ENCODE results near the gene PRKAB1.

DNA sequence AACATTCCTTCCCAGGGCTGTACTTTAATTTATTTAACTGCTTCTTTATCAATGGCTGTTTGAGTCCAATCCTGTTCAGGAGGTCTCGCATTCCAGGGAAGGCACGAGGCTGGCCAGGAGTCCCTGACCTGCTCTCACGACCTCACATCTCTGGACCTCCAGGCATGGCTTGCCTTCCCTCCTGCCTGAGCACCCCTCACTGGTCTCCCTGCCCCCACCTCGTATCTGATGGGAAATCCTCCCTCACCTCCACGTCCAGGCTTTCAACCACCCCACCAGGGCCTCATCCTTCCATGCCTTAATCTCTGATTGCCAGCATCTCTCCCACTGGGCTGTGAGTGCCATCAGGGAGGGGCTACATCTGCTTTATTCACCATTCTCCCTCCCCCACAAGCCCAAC, 29.0 kb downstream of the PRKAB1 start:
- TF ChIP-seq, protein P1, sequence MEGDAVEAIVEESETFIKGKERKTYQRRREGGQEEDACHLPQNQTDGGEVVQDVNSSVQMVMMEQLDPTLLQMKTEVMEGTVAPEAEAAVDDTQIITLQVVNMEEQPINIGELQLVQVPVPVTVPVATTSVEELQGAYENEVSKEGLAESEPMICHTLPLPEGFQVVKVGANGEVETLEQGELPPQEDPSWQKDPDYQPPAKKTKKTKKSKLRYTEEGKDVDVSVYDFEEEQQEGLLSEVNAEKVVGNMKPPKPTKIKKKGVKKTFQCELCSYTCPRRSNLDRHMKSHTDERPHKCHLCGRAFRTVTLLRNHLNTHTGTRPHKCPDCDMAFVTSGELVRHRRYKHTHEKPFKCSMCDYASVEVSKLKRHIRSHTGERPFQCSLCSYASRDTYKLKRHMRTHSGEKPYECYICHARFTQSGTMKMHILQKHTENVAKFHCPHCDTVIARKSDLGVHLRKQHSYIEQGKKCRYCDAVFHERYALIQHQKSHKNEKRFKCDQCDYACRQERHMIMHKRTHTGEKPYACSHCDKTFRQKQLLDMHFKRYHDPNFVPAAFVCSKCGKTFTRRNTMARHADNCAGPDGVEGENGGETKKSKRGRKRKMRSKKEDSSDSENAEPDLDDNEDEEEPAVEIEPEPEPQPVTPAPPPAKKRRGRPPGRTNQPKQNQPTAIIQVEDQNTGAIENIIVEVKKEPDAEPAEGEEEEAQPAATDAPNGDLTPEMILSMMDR (IDR thresholded peaks at IDR 0.05) = no peak
- TF ChIP-seq ZFX (IDR thresholded peaks at IDR 0.05; ENCODE audit: borderline replicate concordance) = no peak

Measured in 22Rv1 (cell line).